AG09309 (cell line): ENCODE measurements around the gene NEBL.
"Not testable (repeated sequence)": the region's sequence is repeated elsewhere in the genome, so short reads cannot be mapped to it uniquely, and the experiment has no call there.

Experiments used
- DNase-seq: peaks from one replicate; pipeline ENCODE4 v3.0.0-alpha.2; 2010; ENCODE audit warnings: low read depth
- H3K4me3 ChIP-seq: 2 replicates; pipeline ENCODE4 v1.5.1; 2011; ENCODE audit warnings: mild to moderate bottlenecking, low read depth, low read length, moderate library complexity; ENCODE audit not compliant: control insufficient read depth
- CTCF ChIP-seq: IDR thresholded peaks from 2 replicates; pipeline ENCODE4 v1.5.1; 2011; ENCODE audit warnings: mild to moderate bottlenecking, low read depth, low read length, inconsistent platforms; ENCODE audit not compliant: insufficient read depth, control insufficient read depth; ENCODE audit errors: missing control alignments

NEBL gene, protein sequence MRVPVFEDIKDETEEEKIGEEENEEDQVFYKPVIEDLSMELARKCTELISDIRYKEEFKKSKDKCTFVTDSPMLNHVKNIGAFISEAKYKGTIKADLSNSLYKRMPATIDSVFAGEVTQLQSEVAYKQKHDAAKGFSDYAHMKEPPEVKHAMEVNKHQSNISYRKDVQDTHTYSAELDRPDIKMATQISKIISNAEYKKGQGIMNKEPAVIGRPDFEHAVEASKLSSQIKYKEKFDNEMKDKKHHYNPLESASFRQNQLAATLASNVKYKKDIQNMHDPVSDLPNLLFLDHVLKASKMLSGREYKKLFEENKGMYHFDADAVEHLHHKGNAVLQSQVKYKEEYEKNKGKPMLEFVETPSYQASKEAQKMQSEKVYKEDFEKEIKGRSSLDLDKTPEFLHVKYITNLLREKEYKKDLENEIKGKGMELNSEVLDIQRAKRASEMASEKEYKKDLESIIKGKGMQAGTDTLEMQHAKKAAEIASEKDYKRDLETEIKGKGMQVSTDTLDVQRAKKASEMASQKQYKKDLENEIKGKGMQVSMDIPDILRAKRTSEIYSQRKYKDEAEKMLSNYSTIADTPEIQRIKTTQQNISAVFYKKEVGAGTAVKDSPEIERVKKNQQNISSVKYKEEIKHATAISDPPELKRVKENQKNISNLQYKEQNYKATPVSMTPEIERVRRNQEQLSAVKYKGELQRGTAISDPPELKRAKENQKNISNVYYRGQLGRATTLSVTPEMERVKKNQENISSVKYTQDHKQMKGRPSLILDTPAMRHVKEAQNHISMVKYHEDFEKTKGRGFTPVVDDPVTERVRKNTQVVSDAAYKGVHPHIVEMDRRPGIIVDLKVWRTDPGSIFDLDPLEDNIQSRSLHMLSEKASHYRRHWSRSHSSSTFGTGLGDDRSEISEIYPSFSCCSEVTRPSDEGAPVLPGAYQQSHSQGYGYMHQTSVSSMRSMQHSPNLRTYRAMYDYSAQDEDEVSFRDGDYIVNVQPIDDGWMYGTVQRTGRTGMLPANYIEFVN

DNA sequence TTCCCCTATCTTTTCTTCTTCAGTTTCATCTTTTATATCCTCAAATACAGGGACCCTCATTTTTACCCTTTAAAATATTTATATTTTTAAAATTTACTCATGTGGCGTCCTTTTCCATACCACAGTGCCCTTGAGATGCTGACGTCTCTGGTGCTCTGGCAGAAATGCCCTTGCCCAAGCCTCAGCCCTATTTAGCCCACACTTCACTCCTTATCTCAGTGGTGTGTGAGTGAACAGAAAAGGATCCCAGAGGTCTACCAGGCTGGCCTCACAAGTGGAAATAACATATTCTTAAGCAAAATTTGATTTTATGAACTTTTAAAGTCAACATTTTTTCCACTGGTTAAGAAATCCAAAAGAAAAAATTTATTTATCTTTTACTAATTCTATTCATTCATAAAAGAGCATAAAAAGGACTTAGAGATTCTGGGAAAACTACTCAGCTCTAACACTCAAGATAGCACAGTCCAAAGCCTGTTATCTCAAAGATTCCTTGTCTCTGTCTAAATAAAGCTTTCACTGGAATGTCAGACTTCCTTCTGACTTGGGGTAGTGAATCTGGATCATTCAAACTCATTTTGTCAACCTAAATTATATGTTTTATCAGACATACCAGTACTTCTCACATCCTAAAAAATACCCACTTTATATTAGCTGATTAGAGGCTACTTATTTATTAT lies at the start of gene NEBL:
Gene NEBL, minus strand, starts transcription at position 166 of the 680 bp plus-strand sequence. Its CDS starts 106 bp downstream, at position 60.
- DNase-seq, result no peak
- no peak for TF ChIP-seq CTCF
- H3K4me3 ChIP-seq, result no peak within 1 kb of the TSS

DNA sequence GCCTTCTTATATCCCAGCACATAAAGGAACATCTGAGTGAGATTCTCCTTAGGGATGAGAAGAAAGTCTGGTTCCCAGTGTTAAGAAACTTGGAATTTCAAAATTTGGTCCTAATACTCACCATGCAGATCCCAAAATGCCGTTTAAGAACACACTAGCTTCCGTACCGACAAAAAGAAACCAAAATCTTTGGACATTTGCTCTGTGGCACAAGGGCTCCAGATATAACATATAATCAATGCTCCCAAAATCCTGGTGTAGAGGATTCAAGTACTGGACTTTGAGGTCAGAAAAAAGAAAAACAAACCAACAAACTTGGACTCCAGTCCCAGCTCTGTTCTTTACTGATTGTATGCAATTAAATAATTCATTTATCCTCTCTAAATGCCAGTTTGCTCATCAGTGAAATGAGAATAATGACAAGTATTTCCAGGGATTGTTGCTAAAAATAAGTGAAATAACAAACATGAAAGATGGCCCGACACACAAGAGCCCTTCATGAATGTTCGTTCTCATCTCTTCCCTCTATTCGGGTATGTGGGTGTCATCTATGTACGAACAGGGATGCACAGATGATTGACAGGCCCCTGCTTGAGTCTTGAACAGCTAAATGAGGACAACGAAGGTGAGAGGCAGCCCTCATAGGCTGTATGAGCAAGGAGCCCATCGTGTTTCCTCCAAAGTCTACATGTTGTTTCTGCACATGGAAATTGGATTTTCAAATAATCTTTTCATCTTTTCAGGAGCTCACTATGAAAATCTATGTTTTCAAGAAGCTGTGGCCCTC lies 48.6 kb upstream of the NEBL start:
- DNase-seq, result no peak
- no peak overlapping the region for H3K4me3 ChIP-seq
- TF ChIP-seq CTCF, result no peak

- TF ChIP-seq CTCF, result no peak
- DNase-seq, result no peak
- no peak overlapping the region for H3K4me3 ChIP-seq
These were observed 47.8 kb upstream of the NEBL start for GRCh38 chr10:20944789-20945502.

DNA sequence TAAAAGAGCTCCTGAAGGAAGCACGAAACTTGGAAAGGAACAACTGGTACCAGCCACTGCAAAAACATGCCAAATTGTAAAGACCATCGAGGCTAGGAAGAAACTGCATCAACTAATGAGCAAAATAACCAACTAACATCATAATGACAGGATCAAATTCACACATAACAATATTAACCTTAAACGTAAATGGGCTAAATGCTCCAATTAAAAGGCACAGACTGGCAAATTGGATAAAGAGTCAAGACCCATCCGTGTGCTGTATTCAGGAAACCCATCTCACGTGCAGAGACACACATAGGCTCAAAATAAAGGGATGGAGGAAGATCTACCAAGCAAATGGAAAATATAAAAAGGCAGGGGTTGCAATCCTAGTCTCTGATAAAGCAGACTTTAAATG lies 42.3 kb upstream of the NEBL start:
- not testable (repeated sequence) for H3K4me3 ChIP-seq, DNase-seq

DNA sequence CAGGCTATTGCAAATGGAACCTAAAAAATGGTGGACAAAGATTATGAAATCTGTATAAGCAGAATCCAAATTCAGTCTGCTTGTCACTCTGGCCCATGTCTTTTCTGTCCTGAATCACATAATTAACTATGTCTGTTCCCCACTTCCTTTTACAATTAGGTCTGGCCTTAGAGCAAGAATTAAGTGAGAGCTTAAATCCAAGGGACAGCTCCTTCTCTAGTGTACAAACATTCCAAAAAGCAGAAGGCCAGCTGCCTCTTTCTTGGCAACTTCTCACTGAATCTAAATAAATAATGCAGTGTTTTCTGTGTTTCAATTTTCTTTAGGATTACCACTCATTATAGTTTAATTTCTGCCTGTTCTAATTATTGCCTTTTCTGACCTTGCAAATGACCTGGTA lies 39.3 kb upstream of the NEBL start:
- no peak overlapping the region for H3K4me3 ChIP-seq
- TF ChIP-seq CTCF, result no peak
- DNase-seq, result no peak

- DNase-seq, result no peak
- TF ChIP-seq CTCF, result no peak
- H3K4me3 ChIP-seq, result no peak overlapping the region
These were observed 38.8 kb upstream of the NEBL start for GRCh38 chr10:20935931-20936330.
